AG10803 (cell line): Measurements from ENCODE around the gene CTNNBIP1.

Source experiments
- DNase-seq: peaks from one replicate; pipeline ENCODE4 v3.0.0; 2010; ENCODE audit warnings: low read depth
- H3K4me3 ChIP-seq: 2 replicates; pipeline ENCODE4 v1.5.1; 2011; ENCODE audit warnings: mild to moderate bottlenecking, low read length, control low read depth
- TF ChIP-seq, protein P1 (sequence below): conservative IDR thresholded peaks from 2 replicates; pipeline ENCODE4 v1.5.1; 2011; ENCODE audit warnings: mild to moderate bottlenecking, low read length, control low read depth, inconsistent platforms

CTNNBIP1 gene

GRCh38 chr1:9849691-9850441, 60.2 kb downstream of the CTNNBIP1 start:
- DNase-seq: no peak
- H3K4me3 ChIP-seq: no peak overlapping the region
- TF ChIP-seq, protein P1, sequence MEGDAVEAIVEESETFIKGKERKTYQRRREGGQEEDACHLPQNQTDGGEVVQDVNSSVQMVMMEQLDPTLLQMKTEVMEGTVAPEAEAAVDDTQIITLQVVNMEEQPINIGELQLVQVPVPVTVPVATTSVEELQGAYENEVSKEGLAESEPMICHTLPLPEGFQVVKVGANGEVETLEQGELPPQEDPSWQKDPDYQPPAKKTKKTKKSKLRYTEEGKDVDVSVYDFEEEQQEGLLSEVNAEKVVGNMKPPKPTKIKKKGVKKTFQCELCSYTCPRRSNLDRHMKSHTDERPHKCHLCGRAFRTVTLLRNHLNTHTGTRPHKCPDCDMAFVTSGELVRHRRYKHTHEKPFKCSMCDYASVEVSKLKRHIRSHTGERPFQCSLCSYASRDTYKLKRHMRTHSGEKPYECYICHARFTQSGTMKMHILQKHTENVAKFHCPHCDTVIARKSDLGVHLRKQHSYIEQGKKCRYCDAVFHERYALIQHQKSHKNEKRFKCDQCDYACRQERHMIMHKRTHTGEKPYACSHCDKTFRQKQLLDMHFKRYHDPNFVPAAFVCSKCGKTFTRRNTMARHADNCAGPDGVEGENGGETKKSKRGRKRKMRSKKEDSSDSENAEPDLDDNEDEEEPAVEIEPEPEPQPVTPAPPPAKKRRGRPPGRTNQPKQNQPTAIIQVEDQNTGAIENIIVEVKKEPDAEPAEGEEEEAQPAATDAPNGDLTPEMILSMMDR: no peak

- DNase-seq: no peak
- TF ChIP-seq, protein P1: no peak
- H3K4me3 ChIP-seq: no peak overlapping the region
These were observed 62.0 kb downstream of the CTNNBIP1 start for GRCh38 chr1:9848022-9848421.

DNA sequence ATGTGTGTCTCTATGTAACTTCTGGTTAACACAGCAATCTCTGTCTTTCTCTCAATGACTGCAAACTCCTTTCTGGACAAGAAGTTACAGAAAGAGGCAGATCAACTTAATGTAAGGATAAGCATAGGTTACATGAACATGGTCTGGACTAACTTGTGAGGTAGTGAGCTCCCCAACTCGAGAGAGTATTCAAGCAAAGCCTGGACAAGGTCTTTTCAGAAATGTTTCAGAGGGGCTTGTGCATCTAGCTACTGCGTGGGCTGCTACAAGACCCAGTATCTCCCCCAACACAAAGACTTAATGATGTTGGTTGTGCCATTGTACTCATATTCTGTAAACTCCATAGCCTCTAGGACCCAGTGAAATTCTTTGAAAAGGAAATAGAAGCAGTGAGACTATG, 62.8 kb downstream of the CTNNBIP1 start:
- no peak for DNase-seq
- TF ChIP-seq, protein P1: no peak
- H3K4me3 ChIP-seq: no peak overlapping the region

GRCh38 chr1:9846611-9847171, 63.4 kb downstream of the CTNNBIP1 start:
- TF ChIP-seq, protein P1: no peak
- no peak overlapping the region for H3K4me3 ChIP-seq
- no peak for DNase-seq

GRCh38 chr1:9845914-9846313, 64.2 kb downstream of the CTNNBIP1 start:
- no peak overlapping the region for H3K4me3 ChIP-seq
- TF ChIP-seq, protein P1: no peak
- DNase-seq: no peak

DNA sequence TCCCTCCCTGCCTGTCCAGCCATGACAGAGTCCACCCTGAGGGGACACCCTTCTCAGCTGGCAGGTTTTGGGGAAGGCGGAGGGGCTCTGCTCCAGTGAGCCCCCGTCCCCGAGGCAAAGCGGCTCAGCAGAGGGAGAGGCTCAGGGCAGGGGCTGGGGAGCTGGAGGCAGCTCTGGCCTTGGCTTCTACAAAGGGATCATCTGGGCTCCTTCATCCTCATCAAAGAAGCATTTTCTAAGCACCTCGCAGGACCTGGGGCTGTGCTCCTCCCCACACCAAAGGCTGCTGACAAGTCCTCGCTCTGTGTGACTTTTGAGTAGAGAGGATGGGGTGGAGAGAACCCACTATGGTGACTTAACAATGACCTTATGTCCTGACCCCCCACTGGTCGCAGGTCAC, 65.3 kb downstream of the CTNNBIP1 start:
- TF ChIP-seq, protein P1: no peak
- no peak for DNase-seq
- no peak overlapping the region for H3K4me3 ChIP-seq

GRCh38 chr1:9844106-9844505, 66.0 kb downstream of the CTNNBIP1 start:
- TF ChIP-seq, protein P1: no peak
- H3K4me3 ChIP-seq: no peak overlapping the region
- peak; percentile 25 for DNase-seq
